Activated naive CD4-positive, alpha-beta T cell treated with anti-CD3 and anti-CD28 coated beads, Interleukin-2, amount 50 U/mL, for 72 hours (primary cell): ENCODE results near the gene CALD1. TPM values are rescaled to one million over a fixed set of nuclear protein-coding genes. Genes with fewer than 3 reads are reported as not detected.
A peak's percentile ranks its signal among the peaks of the same experiment; 100 is the strongest.

Experiments used
- ATAC-seq, 2 donors: fragments of 150-1000 bp; cut with Tn5 transposase; 2 replicates each; pipeline ENCODE4 v1.10.0; 2021; ENCODE audit warnings: mild to moderate bottlenecking in 2 of 2, moderate library complexity in 2 of 2
- DNase-seq, 2 donors: peaks; one replicate each; pipeline ENCODE4 v3.0.0; 2021 to 2022; ENCODE audit warnings: low spot score in 2 of 2
- H3K27ac Mint-ChIP-seq, 2 donors: one replicate each; pipeline ENCODE4 v1.8.0; 2022; ENCODE audit warnings: mild to moderate bottlenecking in 2 of 2, mixed read lengths in 2 of 2
- H3K36me3 Mint-ChIP-seq, 2 donors: one replicate each; pipeline ENCODE4 v1.8.0; 2022; ENCODE audit warnings: mixed read lengths in 2 of 2
- H3K9me3 Mint-ChIP-seq, 2 donors: one replicate each; pipeline ENCODE4 v1.8.0; 2022; ENCODE audit warnings: mixed read lengths in 2 of 2
- total RNA-seq, 2 donors: library from RNA; stranded (reverse); gene quantifications; one replicate each; pipeline ENCODE4 v1.2.3, GENCODE V29; 2022

Gene CALD1
- total RNA-seq, 2 donors from 2014 or later: 5.9 to 15.4 TPM

DNA sequence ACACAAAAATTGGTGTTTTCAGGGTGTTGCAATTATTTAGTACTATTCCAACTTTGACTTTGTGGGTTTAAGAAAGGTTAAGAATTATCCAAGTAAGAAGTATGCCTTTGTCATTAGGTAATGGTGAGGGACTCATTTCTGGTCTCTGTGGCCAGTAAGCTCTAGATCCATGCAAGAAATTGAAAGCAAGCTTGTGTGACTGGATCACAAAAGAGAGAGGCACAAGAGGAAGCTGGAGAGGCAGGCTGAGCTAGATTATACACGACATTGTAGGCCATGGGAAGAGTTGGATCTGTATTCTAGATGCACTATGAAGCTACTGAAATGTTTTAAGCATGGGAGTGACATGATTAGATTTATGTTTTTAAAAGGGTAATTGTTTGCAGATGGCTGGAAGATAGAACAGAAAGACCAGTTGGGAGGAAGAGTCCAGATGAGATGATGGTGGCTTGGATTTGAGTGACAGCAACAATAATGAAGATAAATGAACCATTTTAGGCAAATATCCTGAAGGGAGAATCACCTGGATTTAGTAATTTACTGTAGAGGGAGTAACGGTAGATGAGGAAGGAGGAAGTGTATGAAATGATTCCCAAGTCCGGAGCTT, 50.0 kb downstream of the CALD1 start:
- Mint-ChIP-seq H3K36me3 (no peaks in the 10 kb centered on the region), H3K9me3 (no peaks in the 10 kb centered on the region), H3K27ac (no peak overlapping the region)
- DNase-seq (no peak), ATAC-seq (no peak)

DNA sequence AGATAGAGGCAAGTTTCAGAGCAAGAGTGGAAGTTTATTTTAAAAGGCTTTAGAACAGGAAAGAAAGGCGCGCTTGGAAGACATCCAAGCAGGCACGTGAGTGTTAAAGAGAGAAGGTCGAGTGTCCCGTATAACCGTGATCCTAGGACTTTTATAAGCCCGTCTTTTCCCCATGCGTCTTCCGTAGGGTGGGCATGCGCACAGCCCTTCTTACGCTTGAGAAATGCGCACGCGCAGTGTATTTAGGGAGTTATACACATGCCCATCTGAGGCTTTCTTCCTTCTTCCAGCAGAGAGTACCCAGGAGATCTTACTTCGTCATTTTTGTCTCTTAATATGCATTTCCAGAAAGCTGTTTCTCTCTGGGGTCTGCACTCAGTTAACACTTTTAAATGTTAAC, 52.4 kb downstream of the CALD1 start:
- DNase-seq (no peak), ATAC-seq (no peak)
- Mint-ChIP-seq H3K27ac (peak overlapping the region in 1 of 2 donors; percentile 62), H3K9me3 (no peaks in the 10 kb centered on the region), H3K36me3 (no peaks in the 10 kb centered on the region)

DNA sequence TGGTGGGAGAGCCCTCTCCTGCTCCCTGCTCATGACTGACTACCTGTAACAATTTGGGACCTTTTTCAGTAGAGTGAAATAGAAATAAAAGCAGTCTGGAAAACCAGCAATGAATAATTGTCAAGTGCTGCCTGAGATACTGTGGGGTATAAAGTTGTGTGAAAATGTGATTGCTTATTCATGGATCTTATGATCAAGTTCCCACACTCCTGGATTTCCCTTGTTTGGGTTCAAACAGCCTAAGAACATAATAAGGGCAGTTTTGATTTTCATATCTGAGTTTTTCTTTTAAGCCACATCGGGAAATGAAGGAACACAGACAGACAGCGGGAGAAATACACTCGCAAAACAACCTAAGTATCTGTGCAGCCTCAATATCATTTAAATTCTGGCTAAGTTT, 52.9 kb downstream of the CALD1 start:
- no peak for DNase-seq
- Mint-ChIP-seq H3K27ac (no peak overlapping the region), H3K36me3 (no peaks in the 10 kb centered on the region), H3K9me3 (no peaks in the 10 kb centered on the region)
- no peak for ATAC-seq

- Mint-ChIP-seq H3K36me3 (no peaks in the 10 kb centered on the region), H3K9me3 (no peaks in the 10 kb centered on the region), H3K27ac (no peak overlapping the region)
- no peak for DNase-seq
- ATAC-seq: no peak
These were observed 55.4 kb downstream of the CALD1 start for GRCh38 chr7:134834689-134835462.

DNA sequence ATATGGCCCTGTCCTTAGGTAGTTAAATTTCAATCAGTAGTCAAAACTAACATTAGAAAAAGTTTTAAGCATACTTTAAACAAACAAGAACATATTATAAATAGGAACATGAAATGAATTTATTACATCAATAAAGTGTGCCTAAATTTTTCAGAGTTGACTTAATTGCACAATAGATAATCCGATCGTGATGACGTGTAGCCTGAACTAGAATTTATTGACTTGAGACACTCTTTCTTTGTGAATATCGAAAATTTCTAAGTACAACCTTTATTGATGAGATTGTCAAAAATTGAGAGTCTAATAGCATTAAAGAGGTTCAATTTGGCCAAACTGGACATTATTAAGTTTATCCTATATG, 56.0 kb downstream of the CALD1 start:
- no peaks in the 10 kb centered on the region for H3K36me3 Mint-ChIP-seq
- ATAC-seq (no peak), DNase-seq (no peak)
- H3K9me3 Mint-ChIP-seq: no peaks in the 10 kb centered on the region
- H3K27ac Mint-ChIP-seq: no peak overlapping the region

DNA sequence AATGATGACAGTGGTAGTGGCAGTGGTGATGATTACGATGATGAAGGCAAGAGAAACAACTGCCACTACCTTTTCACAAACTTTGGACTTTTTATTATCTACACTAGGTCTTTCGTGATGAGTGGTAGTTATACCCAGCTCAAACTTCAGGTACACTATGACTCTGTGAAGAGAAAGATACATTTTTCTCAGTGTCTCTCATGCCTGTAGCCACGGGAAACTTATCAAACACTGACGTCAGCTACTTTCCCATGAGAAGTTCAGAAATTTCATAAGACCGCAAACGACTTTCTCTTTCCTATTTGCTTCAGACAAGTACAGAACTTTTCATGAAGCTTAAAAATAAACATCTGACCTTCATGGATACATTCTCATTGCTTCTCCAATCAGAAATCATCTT, 57.0 kb downstream of the CALD1 start:
- H3K36me3 Mint-ChIP-seq: no peaks in the 10 kb centered on the region
- DNase-seq (no peak), ATAC-seq (no peak)
- no peak overlapping the region for H3K27ac Mint-ChIP-seq
- H3K9me3 Mint-ChIP-seq: no peaks in the 10 kb centered on the region

DNA sequence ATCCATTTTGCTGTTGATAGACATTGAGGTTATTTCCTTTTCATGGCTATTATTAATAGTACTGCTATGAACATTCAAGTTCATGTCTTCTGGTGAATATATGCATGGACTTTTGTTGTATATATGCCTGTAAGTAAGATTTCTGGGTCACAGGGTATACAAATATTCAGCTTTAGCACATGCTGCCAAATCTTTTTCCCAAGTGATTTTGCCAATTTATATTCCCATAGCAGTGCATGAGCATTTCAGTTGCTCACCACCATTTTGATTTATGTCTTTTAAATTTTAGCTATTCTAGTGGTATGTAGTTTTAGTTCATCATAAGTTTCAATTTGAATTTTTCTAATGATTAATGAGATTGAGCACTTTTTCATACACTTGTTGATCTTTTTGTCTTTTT, 59.9 kb downstream of the CALD1 start:
- Mint-ChIP-seq H3K36me3 (no peaks in the 10 kb centered on the region), H3K27ac (no peak overlapping the region), H3K9me3 (no peaks in the 10 kb centered on the region)
- no peak for DNase-seq
- ATAC-seq: no peak

DNA sequence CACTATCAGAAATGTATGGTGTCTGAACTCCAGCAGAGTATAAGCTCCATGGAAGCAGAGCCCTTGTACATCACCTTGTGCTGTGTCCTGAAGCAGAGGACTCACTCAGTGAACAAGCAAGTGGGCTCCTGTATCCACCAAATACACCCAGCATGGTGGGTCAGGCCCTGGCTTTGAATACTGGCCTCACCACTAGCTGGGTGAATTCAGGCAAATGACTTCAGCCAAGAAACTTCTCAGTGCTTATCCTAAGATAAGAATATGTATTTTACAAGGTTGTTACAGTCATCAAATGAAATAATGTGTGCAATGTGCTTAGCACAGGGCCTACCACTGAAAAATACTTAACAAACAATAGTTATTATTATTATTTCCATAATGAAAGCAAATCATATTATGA, 62.6 kb downstream of the CALD1 start:
- H3K36me3 Mint-ChIP-seq: no peaks in the 10 kb centered on the region
- ATAC-seq (no peak), DNase-seq (no peak)

DNA sequence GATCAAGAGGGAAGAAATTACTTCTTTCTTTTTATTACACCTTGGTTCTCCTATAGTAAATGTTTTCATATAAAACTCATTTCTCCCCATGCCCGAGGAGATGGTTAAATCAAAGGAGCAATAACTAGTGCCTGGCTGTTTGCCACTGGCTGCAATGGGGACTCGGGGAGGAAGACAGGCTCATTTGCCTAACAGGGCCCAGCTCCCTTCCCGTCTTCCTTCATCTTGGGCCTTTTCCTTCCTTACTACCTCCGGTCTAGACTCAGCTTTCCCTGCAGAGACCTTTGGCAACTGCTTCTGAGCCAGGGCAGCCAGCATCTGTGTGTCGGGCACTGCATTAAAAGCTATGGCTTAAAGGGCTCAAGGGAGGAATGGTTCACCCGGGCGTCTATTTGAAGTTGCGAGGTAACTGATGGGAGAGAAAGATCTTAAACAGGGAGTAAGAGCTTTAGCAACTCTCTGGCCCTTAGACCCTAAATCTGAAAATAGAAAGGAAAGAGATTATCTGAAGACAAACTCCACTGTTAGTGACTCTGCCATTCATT, 63.5 kb downstream of the CALD1 start:
- Mint-ChIP-seq H3K9me3 (peaks cover 0 to 4% of the 10 kb centered on the region in 2 donors), H3K36me3 (no peaks in the 10 kb centered on the region), H3K27ac (no peak overlapping the region)
- DNase-seq (no peak), ATAC-seq (no peak)

More for the DNA sequence above, 62.6 kb downstream of the CALD1 start:
- Mint-ChIP-seq H3K9me3 (peaks cover 0 to 4% of the 10 kb centered on the region in 2 donors), H3K27ac (no peak overlapping the region)

GRCh38 chr7:134844200-134844599, 64.8 kb downstream of the CALD1 start:
- no peak for DNase-seq
- Mint-ChIP-seq H3K36me3 (no peaks in the 10 kb centered on the region), H3K27ac (no peak overlapping the region), H3K9me3 (peaks cover 0 to 4% of the 10 kb centered on the region in 2 donors)
- peak in 1 of 2 donors; percentile 38 for ATAC-seq

DNA sequence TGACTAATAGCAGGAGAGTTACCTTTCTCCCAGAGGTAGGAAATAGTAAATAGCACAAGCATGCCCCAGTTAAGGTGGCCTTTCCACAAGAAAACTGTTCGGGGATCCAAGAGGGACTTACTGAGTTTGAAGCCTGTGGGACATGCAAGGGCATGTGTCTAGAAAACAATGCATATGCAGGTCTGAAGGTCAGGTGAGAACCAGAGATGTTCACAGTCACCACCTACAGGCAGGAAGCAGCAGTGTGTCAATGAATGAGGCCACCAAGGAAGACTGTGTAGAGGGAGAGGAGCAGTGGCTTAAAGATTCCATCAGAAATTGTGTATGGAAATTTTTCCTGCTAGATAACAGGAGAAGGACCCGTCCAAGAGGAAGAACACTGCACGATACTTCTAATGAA, 66.0 kb downstream of the CALD1 start:
- H3K9me3 Mint-ChIP-seq: peaks cover 0 to 4% of the 10 kb centered on the region in 2 donors
- peaks cover 0 to 8% of the 10 kb centered on the region in 2 donors for H3K36me3 Mint-ChIP-seq
- DNase-seq (no peak), ATAC-seq (peak; percentile 47 to 70)
- peak overlapping the region in 1 of 2 donors; percentile 67 for H3K27ac Mint-ChIP-seq

GRCh38 chr7:134847851-134848588, 68.6 kb downstream of the CALD1 start:
- Mint-ChIP-seq H3K36me3 (peaks cover 0 to 24% of the 10 kb centered on the region in 2 donors), H3K27ac (no peak overlapping the region), H3K9me3 (peaks cover 5 to 20% of the 10 kb centered on the region in 2 donors)
- no peak for DNase-seq
- no peak for ATAC-seq

DNA sequence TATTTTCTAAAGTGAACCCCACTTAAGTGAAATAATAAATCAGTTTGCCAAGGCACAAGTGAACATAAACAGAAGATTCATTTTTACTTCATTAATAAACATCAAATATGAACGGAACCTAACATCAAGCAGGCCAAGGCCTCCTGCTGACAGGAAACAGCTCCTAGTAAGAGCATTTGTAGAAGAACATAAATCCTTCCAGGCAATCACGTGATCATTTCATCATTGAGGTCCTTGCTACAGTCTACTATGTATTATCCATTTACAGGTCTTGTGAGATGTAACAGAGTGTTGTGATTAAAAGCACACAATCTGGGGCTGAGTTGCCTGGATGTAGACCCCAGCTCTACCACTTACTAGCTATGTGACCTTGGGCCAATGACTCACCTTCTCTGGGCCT, 70.6 kb downstream of the CALD1 start:
- H3K9me3 Mint-ChIP-seq: peaks cover 9 to 25% of the 10 kb centered on the region in 2 donors
- ATAC-seq: peak in 1 of 2 donors; percentile 32
- peaks cover 6 to 32% of the 10 kb centered on the region in 2 donors for H3K36me3 Mint-ChIP-seq
- peak overlapping the region in 1 of 2 donors; percentile 38 for H3K27ac Mint-ChIP-seq
- no peak for DNase-seq

- H3K36me3 Mint-ChIP-seq: peaks cover 9 to 42% of the 10 kb centered on the region in 2 donors
- DNase-seq (no peak), ATAC-seq (no peak)
- peak overlapping the region in 1 of 2 donors; percentile 38 for H3K27ac Mint-ChIP-seq
- H3K9me3 Mint-ChIP-seq: peaks cover 11 to 28% of the 10 kb centered on the region in 2 donors
These were observed 71.7 kb downstream of the CALD1 start for GRCh38 chr7:134851141-134851540.

DNA sequence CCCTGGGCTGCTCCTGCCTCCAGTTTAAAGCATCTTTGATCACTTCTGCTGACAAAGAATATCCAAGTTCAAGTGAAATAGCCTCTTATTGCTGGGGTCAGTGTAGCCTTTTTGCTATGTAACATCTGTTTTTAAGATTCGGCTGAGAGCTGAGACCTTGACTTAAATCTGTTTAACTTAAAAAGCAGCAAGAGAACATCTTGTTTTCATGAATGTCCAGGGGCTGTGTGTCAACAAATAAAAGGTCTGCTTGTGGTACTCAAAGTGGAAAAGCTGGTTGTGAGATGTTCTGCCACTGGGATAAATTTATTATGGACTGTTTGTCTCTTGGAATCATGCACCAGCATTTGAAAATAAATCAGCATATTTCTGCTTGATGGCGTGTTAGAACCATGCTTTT, 73.2 kb downstream of the CALD1 start:
- H3K27ac Mint-ChIP-seq: no peak overlapping the region
- ATAC-seq (no peak), DNase-seq (no peak)
- H3K9me3 Mint-ChIP-seq: peaks cover 11 to 23% of the 10 kb centered on the region in 2 donors
- peaks cover 9 to 44% of the 10 kb centered on the region in 2 donors for H3K36me3 Mint-ChIP-seq

DNA sequence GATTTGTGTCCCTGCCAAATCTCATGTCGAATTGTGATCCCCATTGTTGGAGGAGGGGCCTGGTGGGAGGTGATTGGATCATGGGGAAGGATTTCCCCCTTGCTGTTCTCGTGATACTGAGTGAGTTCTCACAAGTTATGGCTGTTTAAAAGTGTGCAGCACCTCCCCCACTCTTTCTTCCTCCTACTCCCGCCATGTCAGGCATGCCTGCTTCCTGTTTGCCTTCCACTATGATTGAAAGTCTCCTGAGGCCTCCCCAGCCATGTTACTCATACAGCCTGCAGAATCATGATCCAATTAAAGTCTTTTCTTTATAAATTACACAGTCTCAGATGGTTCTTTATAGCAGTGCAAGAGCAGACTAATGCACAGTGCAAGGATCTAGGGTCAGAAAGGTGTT, 75.4 kb downstream of the CALD1 start:
- Mint-ChIP-seq H3K27ac (peak overlapping the region; percentile 25 to 32), H3K36me3 (peaks cover 11 to 42% of the 10 kb centered on the region in 2 donors), H3K9me3 (peaks cover 11 to 27% of the 10 kb centered on the region in 2 donors)
- DNase-seq (no peak), ATAC-seq (peak in 1 of 2 donors; percentile 26)

DNA sequence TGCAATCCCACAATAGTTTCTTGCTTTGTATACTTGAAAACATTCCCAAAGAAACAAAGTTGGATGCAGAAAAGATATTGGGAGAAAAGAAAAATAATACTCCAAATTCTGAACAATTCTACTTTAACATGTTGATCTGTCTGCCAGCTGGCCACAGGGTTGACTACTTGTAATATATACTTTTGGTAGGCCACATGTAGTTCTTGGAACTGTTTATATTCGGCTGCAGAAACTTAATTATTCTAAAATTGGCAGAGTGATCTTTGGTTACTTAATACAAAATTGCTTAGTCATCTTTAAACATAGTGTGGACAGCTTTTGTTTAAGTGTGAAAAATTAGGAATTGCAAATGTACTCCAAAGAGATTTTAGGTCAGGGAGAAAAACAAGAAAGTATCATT, 76.0 kb downstream of the CALD1 start:
- DNase-seq (no peak), ATAC-seq (no peak)
- Mint-ChIP-seq H3K36me3 (peaks cover 14 to 36% of the 10 kb centered on the region in 2 donors), H3K9me3 (peaks cover 15 to 27% of the 10 kb centered on the region in 2 donors), H3K27ac (peak overlapping the region in 1 of 2 donors; percentile 32)
